ENCODE data around the gene CDH4. TPM values are rescaled to one million over a fixed set of nuclear protein-coding genes. Genes with fewer than 3 reads are reported as not detected.

Gene CDH4
- total and polyA plus RNA-seq, 9 of the 15 experiments (the other 6 are each of a cell fraction or from before 2014, with no cell fraction given): 0.04 TPM; not detected in 8

GRCh38 chr20:61525781-61526431, 273.8 kb downstream of the CDH4 start (continued):
- TF ChIP-seq SMC3 (conservative IDR thresholded peaks at IDR 0.05; ENCODE audit: insufficient read depth, low read depth, low read length) (no peak), NRF1 (conservative IDR thresholded peaks at IDR 0.05 in 1 of 2, IDR thresholded peaks at IDR 0.05 in 1 of 2) (no peak), ETV1 (tag; conservative IDR thresholded peaks at IDR 0.05; ENCODE audit: low read depth) (peak; percentile 58), ZNF311 (CRISPR knock-in tag; IDR thresholded peaks at IDR 0.05) (0 out of 2 replicates have a peak, but pooled peaks have one; percentile 28), CREB1 (IDR thresholded peaks at IDR 0.05) (no peak), CREB1 (CRISPR knock-in tag; IDR thresholded peaks at IDR 0.05) (0 out of 2 replicates have a peak, but pooled peaks have one; percentile 14), CBX2 (IDR thresholded peaks at IDR 0.05; ENCODE audit: insufficient read depth, low read length, poor library complexity, severe bottlenecking) (no peak), HDAC3 (IDR thresholded peaks at IDR 0.05; ENCODE audit: borderline replicate concordance, partially characterized antibody) (peak; percentile 81), ZMIZ1 (IDR thresholded peaks at IDR 0.05; ENCODE audit: low read depth in 2 of 2, low read length in 2 of 2) (no peak; a peak in 1 of 4 replicates), POLR2AphosphoS5 (IDR thresholded peaks at IDR 0.05; ENCODE audit: control insufficient read depth, insufficient read depth, low read depth, low read length) (peak; percentile 70), RB1 (IDR thresholded peaks at IDR 0.05; ENCODE audit: low read depth) (no peak), MAZ (CRISPR knock-in tag; conservative IDR thresholded peaks at IDR 0.05 in 1 of 2, IDR thresholded peaks at IDR 0.05 in 1 of 2) (peak; percentile 78 to 82; a peak in 3 of 4 replicates), ZBED1 (IDR thresholded peaks at IDR 0.05) (no peak), FOXA1 (IDR thresholded peaks at IDR 0.05; ENCODE audit: borderline replicate concordance) (no peak), KLF10 (CRISPR knock-in tag; IDR thresholded peaks at IDR 0.05) (no peak), RUNX1 (IDR thresholded peaks at IDR 0.05; ENCODE audit: low read depth) (peak; percentile 31; the same call in 1 of the 2 replicates), RFX7 (CRISPR knock-in tag; IDR thresholded peaks at IDR 0.05) (no peak), FIP1L1 (IDR thresholded peaks at IDR 0.05; ENCODE audit: low read depth, low read length, poor library complexity, severe bottlenecking) (no peak), ZNF766 (CRISPR knock-in tag; conservative IDR thresholded peaks at IDR 0.05) (peak; percentile 90), ZNF174 (CRISPR knock-in tag; IDR thresholded peaks at IDR 0.05) (no peak), CBFB (CRISPR knock-in tag; IDR thresholded peaks at IDR 0.05) (no peak), GATAD2A (IDR thresholded peaks at IDR 0.05) (no peak), MAFK (IDR thresholded peaks at IDR 0.05; ENCODE audit: low read length) (no peak), NCOR1 (IDR thresholded peaks at IDR 0.05) (peak; percentile 90), SETDB1 (IDR thresholded peaks at IDR 0.05; ENCODE audit: low read length) (no peak), ZNF79 (CRISPR knock-in tag; IDR thresholded peaks at IDR 0.05; ENCODE audit: low read depth) (no peak), SNRNP70 (optimal IDR thresholded peaks at IDR 0.05; ENCODE audit: low read depth, low read length) (no peak)
- TF ChIP-seq, protein P1, sequence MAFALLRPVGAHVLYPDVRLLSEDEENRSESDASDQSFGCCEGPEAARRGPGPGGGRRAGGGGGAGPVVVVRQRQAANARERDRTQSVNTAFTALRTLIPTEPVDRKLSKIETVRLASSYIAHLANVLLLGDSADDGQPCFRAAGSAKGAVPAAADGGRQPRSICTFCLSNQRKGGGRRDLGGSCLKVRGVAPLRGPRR (CRISPR knock-in tag; IDR thresholded peaks at IDR 0.05): no peak
